ENCODE results near the gene PROX2. TPM values are rescaled to one million over a fixed set of nuclear protein-coding genes. Genes with fewer than 3 reads are reported as not detected.

The PROX2 gene
- total RNA-seq, 1 experiment from 2014 or later, result not detected

DNA sequence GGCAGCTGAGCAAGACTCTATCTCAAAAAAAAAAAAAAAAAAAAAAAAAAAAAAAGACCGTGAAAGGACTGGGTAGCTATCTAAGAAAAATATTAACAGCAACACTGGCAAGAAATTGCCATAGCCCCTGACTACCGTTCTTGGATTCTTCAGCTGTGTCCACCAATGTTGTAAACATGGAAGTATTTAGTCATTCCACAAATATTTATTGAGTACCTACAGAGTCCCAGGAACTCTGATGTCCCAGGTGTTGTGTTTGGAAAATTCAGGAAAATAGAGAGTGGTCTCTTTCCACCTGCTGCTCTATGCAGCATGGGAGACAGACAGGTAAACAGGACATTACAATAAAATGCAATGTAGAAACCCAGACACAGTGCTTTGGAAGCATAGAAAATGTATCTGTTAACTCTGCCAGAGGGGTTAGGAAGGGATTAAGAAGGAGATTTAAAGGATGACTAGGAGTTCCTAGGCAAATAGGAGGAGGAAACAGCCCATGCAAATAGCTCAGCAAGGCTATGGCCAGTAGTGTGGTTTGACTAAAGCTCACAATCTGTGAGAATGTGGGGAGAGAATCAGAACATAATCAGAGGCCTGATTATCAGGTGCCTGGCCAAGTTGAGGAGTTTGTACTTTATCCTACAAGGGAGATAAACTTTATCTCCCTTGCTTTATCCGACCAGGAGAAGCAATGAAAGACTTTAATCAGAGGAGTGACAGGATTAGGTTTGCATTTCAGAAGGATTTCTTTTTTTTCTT lies 3.7 kb upstream of the PROX2 start:
- POLR2A ChIA-PET (ENCODE audit: unreplicated experiment), result interaction anchor here (0.5 to 0.6 kb wide), 5 partner anchors 18 to 577 kb away, joined by 3 to 10 read pairs (median 5); partner anchors contain the start of genes ABCD4 and ZC2HC1C
- H3K27ac ChIP-seq (ENCODE audit: low read length), result peak overlapping the region; percentile 1; the same call in 1 of the 2 replicates
- H3K9me2 ChIP-seq (replicated peaks; ENCODE audit: low read length), result no peaks in the 10 kb centered on the region
- CTCF ChIA-PET, result interaction anchor here (0.6 to 3.2 kb wide), 9 partner anchors 19 to 529 kb away, joined by 3 to 35 read pairs (median 6); partner anchors contain the start of gene RPS6KL1
- intact Hi-C loops (cut with micrococcal nuclease), result no loop called here
- ATAC-seq (peak; percentile 45), DNase-seq (peak; percentile 61)
- peak overlapping the region; percentile 47; the same call in 1 of the 2 replicates for H2AFZ ChIP-seq (ENCODE audit: low read length)
- H3K9me3 ChIP-seq (ENCODE audit: low read length), result no peaks in the 10 kb centered on the region
- no peak overlapping the region for H3K9ac ChIP-seq (ENCODE audit: low read length)
- BruUV-seq (replicated peaks), result no TSS peak
- no peaks in the 10 kb centered on the region for H3K27me3 ChIP-seq (ENCODE audit: low read length)
- peaks cover 27% of the 10 kb centered on the region for H3K4me1 ChIP-seq (ENCODE audit: insufficient read depth, low read length)
- H3F3A ChIP-seq (ENCODE audit: low read length, unreplicated experiment), result no peaks in the 10 kb centered on the region
- H4K20me1 ChIP-seq (ENCODE audit: low read length), result peaks cover 16% of the 10 kb centered on the region
- H3K36me3 ChIP-seq (ENCODE audit: low read depth, low read length), result peaks cover 12% of the 10 kb centered on the region; the same call in 1 of the 2 replicates
- no peak overlapping the region for H3K4me3 ChIP-seq (ENCODE audit: low read length)
- TF ChIP-seq EZH2 (IDR thresholded peaks at IDR 0.05; ENCODE audit: low read length, unreplicated experiment) (no peak), EZH2phosphoT487 (IDR thresholded peaks at IDR 0.05; ENCODE audit: borderline replicate concordance, low read length) (no peak)
- TF ChIP-seq, protein P1, sequence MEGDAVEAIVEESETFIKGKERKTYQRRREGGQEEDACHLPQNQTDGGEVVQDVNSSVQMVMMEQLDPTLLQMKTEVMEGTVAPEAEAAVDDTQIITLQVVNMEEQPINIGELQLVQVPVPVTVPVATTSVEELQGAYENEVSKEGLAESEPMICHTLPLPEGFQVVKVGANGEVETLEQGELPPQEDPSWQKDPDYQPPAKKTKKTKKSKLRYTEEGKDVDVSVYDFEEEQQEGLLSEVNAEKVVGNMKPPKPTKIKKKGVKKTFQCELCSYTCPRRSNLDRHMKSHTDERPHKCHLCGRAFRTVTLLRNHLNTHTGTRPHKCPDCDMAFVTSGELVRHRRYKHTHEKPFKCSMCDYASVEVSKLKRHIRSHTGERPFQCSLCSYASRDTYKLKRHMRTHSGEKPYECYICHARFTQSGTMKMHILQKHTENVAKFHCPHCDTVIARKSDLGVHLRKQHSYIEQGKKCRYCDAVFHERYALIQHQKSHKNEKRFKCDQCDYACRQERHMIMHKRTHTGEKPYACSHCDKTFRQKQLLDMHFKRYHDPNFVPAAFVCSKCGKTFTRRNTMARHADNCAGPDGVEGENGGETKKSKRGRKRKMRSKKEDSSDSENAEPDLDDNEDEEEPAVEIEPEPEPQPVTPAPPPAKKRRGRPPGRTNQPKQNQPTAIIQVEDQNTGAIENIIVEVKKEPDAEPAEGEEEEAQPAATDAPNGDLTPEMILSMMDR (conservative IDR thresholded peaks at IDR 0.05; ENCODE audit: low read depth, low read length), result no peak
- H3K4me2 ChIP-seq (ENCODE audit: low read length), result peak overlapping the region; percentile 33
- peaks cover 32% of the 10 kb centered on the region for H3K79me2 ChIP-seq (ENCODE audit: low read length)

DNA sequence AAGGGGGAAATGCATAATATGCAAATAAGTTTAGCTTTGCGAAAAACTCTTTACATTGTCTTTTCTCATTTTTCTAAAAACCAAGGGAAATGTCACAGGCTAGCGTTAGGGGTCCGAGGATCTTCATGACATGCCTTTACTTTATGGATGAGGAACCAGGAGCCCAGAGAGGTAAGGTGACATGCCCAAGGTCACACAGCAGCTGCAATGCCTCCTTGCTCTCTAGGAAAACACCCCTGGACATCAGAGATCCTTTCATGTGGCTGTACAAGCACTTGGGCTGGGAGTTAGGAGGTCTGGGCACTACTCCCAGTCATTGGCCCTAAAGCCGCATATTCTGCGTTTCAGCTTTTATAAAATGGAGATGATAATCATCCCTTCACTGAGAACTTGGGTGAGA lies 741 bp downstream of the PROX2 start:
- H3K27ac ChIP-seq (ENCODE audit: low read length), result no peak overlapping the region
- DNase-seq (no peak), ATAC-seq (no peak)
- no peaks in the 10 kb centered on the region for H3K79me2 ChIP-seq (ENCODE audit: low read length)
- no TSS peak for BruUV-seq (replicated peaks)
- no peaks in the 10 kb centered on the region for H4K20me1 ChIP-seq (ENCODE audit: low read length)
- CTCF ChIA-PET, result no interaction called here
- H3K4me1 ChIP-seq (ENCODE audit: insufficient read depth, low read length), result peaks cover 10% of the 10 kb centered on the region
- no peaks in the 10 kb centered on the region for H3K9me3 ChIP-seq (ENCODE audit: low read length)
- no peak overlapping the region for H3K4me3 ChIP-seq (ENCODE audit: low read length)
- POLR2A ChIA-PET (ENCODE audit: unreplicated experiment), result interaction anchor here (0.6 kb wide), 1 partner anchor 22 kb away, joined by 5 read pairs; no protein-coding TSS in a partner anchor
- H3F3A ChIP-seq (ENCODE audit: low read length, unreplicated experiment), result no peaks in the 10 kb centered on the region
- intact Hi-C loops (cut with micrococcal nuclease), result no loop called here
- no peaks in the 10 kb centered on the region for H3K36me3 ChIP-seq (ENCODE audit: low read depth, low read length)
- H3K27me3 ChIP-seq (ENCODE audit: low read length), result no peaks in the 10 kb centered on the region
- no peak overlapping the region for H2AFZ ChIP-seq (ENCODE audit: low read length)
- H3K9me2 ChIP-seq (replicated peaks; ENCODE audit: low read length), result no peaks in the 10 kb centered on the region
- H3K4me2 ChIP-seq (ENCODE audit: low read length), result no peak overlapping the region
- TF ChIP-seq, protein P1 (conservative IDR thresholded peaks at IDR 0.05; ENCODE audit: low read depth, low read length), result no peak
- TF ChIP-seq EZH2phosphoT487 (IDR thresholded peaks at IDR 0.05; ENCODE audit: borderline replicate concordance, low read length) (no peak), EZH2 (IDR thresholded peaks at IDR 0.05; ENCODE audit: low read length, unreplicated experiment) (no peak)
- H3K9ac ChIP-seq (ENCODE audit: low read length), result no peak overlapping the region

DNA sequence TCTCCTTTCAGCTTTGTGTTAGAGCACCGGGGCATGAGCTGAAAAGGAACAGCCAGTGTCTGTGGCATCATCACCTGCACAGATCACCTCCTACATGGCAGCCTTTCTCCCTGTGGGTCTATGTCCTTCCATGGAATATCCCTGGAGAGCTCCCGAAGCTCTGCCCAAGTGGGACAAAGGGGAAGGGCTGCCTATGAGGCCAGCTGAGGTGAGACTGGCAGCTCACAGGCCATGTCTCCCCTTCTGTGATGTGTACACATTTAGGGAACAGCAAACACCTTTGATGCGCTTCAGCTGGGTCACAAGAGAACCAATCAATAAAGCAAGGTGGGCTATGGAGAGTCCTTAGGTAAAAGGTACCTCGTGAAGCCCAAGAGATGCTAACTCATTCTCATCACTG lies 4.1 kb downstream of the PROX2 start:
- DNase-seq (no peak), ATAC-seq (no peak)
- H3F3A ChIP-seq (ENCODE audit: low read length, unreplicated experiment), result no peaks in the 10 kb centered on the region
- no peak overlapping the region for H3K4me2 ChIP-seq (ENCODE audit: low read length)
- H3K36me3 ChIP-seq (ENCODE audit: low read depth, low read length), result no peaks in the 10 kb centered on the region
- no peaks in the 10 kb centered on the region for H4K20me1 ChIP-seq (ENCODE audit: low read length)
- ChIA-PET POLR2A (ENCODE audit: unreplicated experiment) (no interaction called here), CTCF (interaction anchor here (0.7 kb wide), 1 partner anchor 10 kb away, joined by 4 read pairs; no protein-coding TSS in a partner anchor)
- no peak overlapping the region for H3K27ac ChIP-seq (ENCODE audit: low read length)
- peaks cover 11% of the 10 kb centered on the region for H3K27me3 ChIP-seq (ENCODE audit: low read length)
- no peaks in the 10 kb centered on the region for H3K4me1 ChIP-seq (ENCODE audit: insufficient read depth, low read length)
- no peak for TF ChIP-seq EZH2phosphoT487 (IDR thresholded peaks at IDR 0.05; ENCODE audit: borderline replicate concordance, low read length)
- TF ChIP-seq, protein P1 (conservative IDR thresholded peaks at IDR 0.05; ENCODE audit: low read depth, low read length), result no peak
- no peak for TF ChIP-seq EZH2 (IDR thresholded peaks at IDR 0.05; ENCODE audit: low read length, unreplicated experiment)
- intact Hi-C loops (cut with micrococcal nuclease), result no loop called here
- H2AFZ ChIP-seq (ENCODE audit: low read length), result no peak overlapping the region
- H3K9ac ChIP-seq (ENCODE audit: low read length), result no peak overlapping the region
- H3K4me3 ChIP-seq (ENCODE audit: low read length), result no peak overlapping the region
- H3K79me2 ChIP-seq (ENCODE audit: low read length), result no peaks in the 10 kb centered on the region
- H3K9me2 ChIP-seq (replicated peaks; ENCODE audit: low read length), result no peaks in the 10 kb centered on the region
- BruUV-seq (replicated peaks), result no TSS peak
- H3K9me3 ChIP-seq (ENCODE audit: low read length), result no peaks in the 10 kb centered on the region
